PC-9 (cell line): ENCODE measurements around the gene GPR17.

ENCODE experiments used
- EZH2 ChIP-seq: fragments of 200-600 bp; sonication (generic); IDR thresholded peaks from 2 replicates; pipeline ENCODE4 v1.8.0; 2017; ENCODE audit warnings: antibody characterized with exemption, low read depth
- TF ChIP-seq, protein P1 (sequence below): fragments of 200-600 bp; sonication (generic); conservative IDR thresholded peaks from 2 replicates; pipeline ENCODE4 v1.6.1; 2017; ENCODE audit warnings: mixed run types, antibody characterized with exemption, mild to moderate bottlenecking, moderate library complexity

DNA sequence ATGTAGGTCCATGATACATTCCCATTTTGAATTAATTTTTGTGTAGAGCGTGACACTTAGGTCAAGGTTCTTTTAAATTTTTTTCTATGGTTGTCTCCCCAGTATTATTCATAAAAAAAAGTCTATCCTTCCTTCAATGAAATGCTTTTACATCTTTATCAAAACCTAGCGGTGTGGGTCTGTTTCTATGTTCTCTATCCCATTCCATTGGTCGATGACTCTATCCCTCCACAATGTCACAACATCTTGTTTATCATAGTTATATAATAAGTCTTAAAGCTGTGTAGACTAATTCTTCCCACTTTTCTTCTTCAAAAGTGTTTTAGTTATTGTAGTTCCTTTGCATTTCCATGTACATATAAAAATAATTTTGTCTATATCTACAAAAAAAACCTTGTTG, 47.2 kb upstream of the GPR17 start:
- TF ChIP-seq, protein P1, sequence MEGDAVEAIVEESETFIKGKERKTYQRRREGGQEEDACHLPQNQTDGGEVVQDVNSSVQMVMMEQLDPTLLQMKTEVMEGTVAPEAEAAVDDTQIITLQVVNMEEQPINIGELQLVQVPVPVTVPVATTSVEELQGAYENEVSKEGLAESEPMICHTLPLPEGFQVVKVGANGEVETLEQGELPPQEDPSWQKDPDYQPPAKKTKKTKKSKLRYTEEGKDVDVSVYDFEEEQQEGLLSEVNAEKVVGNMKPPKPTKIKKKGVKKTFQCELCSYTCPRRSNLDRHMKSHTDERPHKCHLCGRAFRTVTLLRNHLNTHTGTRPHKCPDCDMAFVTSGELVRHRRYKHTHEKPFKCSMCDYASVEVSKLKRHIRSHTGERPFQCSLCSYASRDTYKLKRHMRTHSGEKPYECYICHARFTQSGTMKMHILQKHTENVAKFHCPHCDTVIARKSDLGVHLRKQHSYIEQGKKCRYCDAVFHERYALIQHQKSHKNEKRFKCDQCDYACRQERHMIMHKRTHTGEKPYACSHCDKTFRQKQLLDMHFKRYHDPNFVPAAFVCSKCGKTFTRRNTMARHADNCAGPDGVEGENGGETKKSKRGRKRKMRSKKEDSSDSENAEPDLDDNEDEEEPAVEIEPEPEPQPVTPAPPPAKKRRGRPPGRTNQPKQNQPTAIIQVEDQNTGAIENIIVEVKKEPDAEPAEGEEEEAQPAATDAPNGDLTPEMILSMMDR: no peak
- no peak for TF ChIP-seq EZH2
